ENCODE data around the gene CLCN5. TPM values are rescaled to one million over a fixed set of nuclear protein-coding genes. Genes with fewer than 3 reads are reported as not detected.

Gene CLCN5
- total and polyA plus RNA-seq, 2 of the 13 experiments (the other 11 are each of a cell fraction or from before 2014, with no cell fraction given): 7.8 to 27.3 TPM

GRCh38 chrX:49996474-49996873 lies 74.1 kb downstream of the CLCN5 start:
- no peak for FAIRE-seq
- no TSS peak for BruUV-seq (replicated peaks)
- in situ Hi-C loops (cut with HindIII; ENCODE audit: extremely low pct_ligation_motif_present, low pct_unique_long_range_greater_than_20kb): no loop called here
- no peak overlapping the region for H3K9ac ChIP-seq (ENCODE audit: insufficient read depth, low read depth, low read length)
- H3K27ac ChIP-seq (ENCODE audit: extremely low read length, insufficient read depth, low read length): no peak overlapping the region
- H3K4me3 ChIP-seq (replicated peaks in 1 of 3; ENCODE audit: insufficient read depth in 1 of 3, low read depth in 2 of 3, low read length in 3 of 3): no peak overlapping the region
- 98% methylated on average over 2 of the region's 2 CpGs for WGBS (ENCODE audit: low lambda C conversion rate)
- H3K4me1 ChIP-seq (ENCODE audit: insufficient read depth, low read length): peaks cover 13% of the 10 kb centered on the region
- TF ChIP-seq SIX1 (CRISPR knock-in tag; IDR thresholded peaks at IDR 0.05; ENCODE audit: borderline replicate concordance) (no peak), ZC3H4 (CRISPR knock-in tag; IDR thresholded peaks at IDR 0.05; ENCODE audit: borderline replicate concordance) (no peak), ZNF644 (CRISPR knock-in tag; IDR thresholded peaks at IDR 0.05; ENCODE audit: low read depth) (no peak), FOXC1 (CRISPR knock-in tag; IDR thresholded peaks at IDR 0.05; ENCODE audit: borderline replicate concordance) (no peak), POLR2AphosphoS2 (IDR thresholded peaks at IDR 0.05; ENCODE audit: low read depth, low read length) (no peak), ZNF652 (CRISPR knock-in tag; IDR thresholded peaks at IDR 0.05; ENCODE audit: borderline replicate concordance, low read depth) (no peak), MAZ (IDR thresholded peaks at IDR 0.05; ENCODE audit: borderline replicate concordance, low read depth, low read length) (no peak), MAZ (CRISPR knock-in tag; IDR thresholded peaks at IDR 0.05; ENCODE audit: low read depth) (no peak), GTF3A (CRISPR knock-in tag; conservative IDR thresholded peaks at IDR 0.05) (no peak), DNMT3B (CRISPR knock-in tag; conservative IDR thresholded peaks at IDR 0.05) (no peak), NCOR1 (IDR thresholded peaks at IDR 0.05; ENCODE audit: borderline replicate concordance, low read length) (no peak), ZNF737 (CRISPR knock-in tag; IDR thresholded peaks at IDR 0.05; ENCODE audit: borderline replicate concordance) (no peak), ZSCAN22 (CRISPR knock-in tag; IDR thresholded peaks at IDR 0.05) (no peak), RBFOX2 (IDR thresholded peaks at IDR 0.05; ENCODE audit: low read depth, low read length) (no peak), ZNF552 (CRISPR knock-in tag; IDR thresholded peaks at IDR 0.05; ENCODE audit: borderline replicate concordance) (no peak), THYN1 (CRISPR knock-in tag; IDR thresholded peaks at IDR 0.05; ENCODE audit: borderline replicate concordance, low read depth) (no peak), KLF15 (CRISPR knock-in tag; IDR thresholded peaks at IDR 0.05; ENCODE audit: borderline replicate concordance) (no peak), CENPX (CRISPR knock-in tag; IDR thresholded peaks at IDR 0.05) (no peak), ZNF207 (IDR thresholded peaks at IDR 0.05; ENCODE audit: borderline replicate concordance) (no peak), KLF13 (CRISPR knock-in tag; IDR thresholded peaks at IDR 0.05) (no peak), MED13 (CRISPR knock-in tag; IDR thresholded peaks at IDR 0.05) (no peak)
- ATAC-seq: no peak
- H4K20me1 ChIP-seq (ENCODE audit: insufficient read depth, low read length): no peaks in the 10 kb centered on the region
- H3K79me2 ChIP-seq (ENCODE audit: insufficient read depth, low read length): no peaks in the 10 kb centered on the region
- H3K27me3 ChIP-seq (ENCODE audit: control insufficient read depth in 1 of 2, insufficient read depth in 2 of 2, low read length in 2 of 2): no peaks in the 10 kb centered on the region
- H2AFZ ChIP-seq (ENCODE audit: low read length): no peak overlapping the region
- ChIA-PET POLR2A (no interaction called here), CTCF (ENCODE audit: low intra/inter-chr PET ratio, low total read pairs) (no interaction called here)
- intact Hi-C loops (cut with micrococcal nuclease; ENCODE audit: unreplicated experiment): no loop called here
- no peak for DNase-seq (ENCODE audit: low spot score)
- no peaks in the 10 kb centered on the region for H3K9me3 ChIP-seq (ENCODE audit: low read length)
- no peak overlapping the region for H3K4me2 ChIP-seq (ENCODE audit: low read depth, low read length)
- H3K36me3 ChIP-seq (replicated peaks in 1 of 2; ENCODE audit: control insufficient read depth in 1 of 2, insufficient read depth in 2 of 2, low read length in 2 of 2): no peaks in the 10 kb centered on the region
